Prostate gland (tissue), 2 donors: ENCODE measurements around the gene DEFB132. TPM values are rescaled to one million over a fixed set of nuclear protein-coding genes. Genes with fewer than 3 reads are reported as not detected.

ENCODE experiments used
- DNase-seq: peaks from one replicate; pipeline ENCODE4 v3.0.0-alpha.2; 2019; ENCODE audit warnings: low spot score
- H3K27ac ChIP-seq, 2 donors: fragments of 200-600 bp; sonication (generic); 2 replicates each; pipeline ENCODE4 v1.5.1; 2017 to 2019
- H3K27me3 ChIP-seq: fragments of 200-600 bp; sonication (generic); replicated peaks from 2 replicates; pipeline ENCODE4 v1.5.1; 2019; ENCODE audit not compliant: insufficient read depth
- H3K36me3 ChIP-seq, 2 donors: fragments of 200-600 bp; sonication (generic); 1 replicate in 1 of 2; 2 replicates in 1 of 2; pipeline versions ENCODE4 v1.5.1 to v1.8.1; 2017 to 2019
- H3K4me1 ChIP-seq: fragments of 200-600 bp; sonication (generic); replicated peaks from 2 replicates; pipeline ENCODE4 v1.5.1; 2019
- H3K4me3 ChIP-seq, 2 donors: fragments of 200-600 bp; sonication (generic); 2 replicates each; pipeline ENCODE4 v1.5.1; 2017 to 2019
- H3K9me3 ChIP-seq: fragments of 200-600 bp; sonication (generic); 2 replicates; pipeline ENCODE4 v1.5.1; 2017
- POLR2A ChIP-seq: fragments of 450-650 bp; IDR thresholded peaks from one replicate; pipeline ENCODE4 v1.6.1; 2016; ENCODE audit warnings: antibody characterized with exemption, mild to moderate bottlenecking
- POLR2AphosphoS5 ChIP-seq: sonication (generic); formaldehyde crosslinking; IDR thresholded peaks from one replicate; pipeline ENCODE4 v1.6.1; 2017; ENCODE audit warnings: antibody characterized with exemption
- WGBS: methylation state at CpG from one replicate; pipeline ENCODE4 v1.1.5; 2018; 5-methylcytosine and 5-hydroxymethylcytosine counted together
- intact Hi-C: fragments of 100-400 bp; cut with DNase I; formaldehyde crosslinking; loops from one replicate; pipeline ENCODE4 v1.14.2; 2022
- total RNA-seq, 2 donors: library from RNA; depleted of rRNA; stranded (reverse); fragments of >200 nt; gene quantifications; one replicate each; pipeline ENCODE4 v1.1.0, GENCODE V29; 2016
- TF ChIP-seq, protein P1 (sequence below), 4 experiments: fragments of 200-600 bp in 2 of 4; fragments of 450-650 bp in 2 of 4; sonication (generic) in 2 of 4; IDR thresholded peaks; 1 replicate in 3 of 4; 2 replicates in 1 of 4; pipeline ENCODE4 v1.5.1; 2016 to 2019; ENCODE audit warnings: antibody characterized with exemption in 4 of 4, mild to moderate bottlenecking in 2 of 4, moderate library complexity in 2 of 4

DEFB132 gene
- total RNA-seq, 2 donors from 2014 or later, result 2.2 to 3.3 TPM

- Histone ChIP-seq H3K36me3 (no peaks in the 10 kb centered on the region), H3K27ac (peak overlapping the region; percentile 97 to 99), H3K27me3 (no peaks in the 10 kb centered on the region), H3K4me1 (peaks cover 18% of the 10 kb centered on the region), H3K4me3 (peak overlapping the region; percentile 85 to 95), H3K9me3 (no peaks in the 10 kb centered on the region)
- peak; percentile 48 for TF ChIP-seq POLR2A
- TF ChIP-seq POLR2AphosphoS5, result peak; percentile 29
- TF ChIP-seq, protein P1, sequence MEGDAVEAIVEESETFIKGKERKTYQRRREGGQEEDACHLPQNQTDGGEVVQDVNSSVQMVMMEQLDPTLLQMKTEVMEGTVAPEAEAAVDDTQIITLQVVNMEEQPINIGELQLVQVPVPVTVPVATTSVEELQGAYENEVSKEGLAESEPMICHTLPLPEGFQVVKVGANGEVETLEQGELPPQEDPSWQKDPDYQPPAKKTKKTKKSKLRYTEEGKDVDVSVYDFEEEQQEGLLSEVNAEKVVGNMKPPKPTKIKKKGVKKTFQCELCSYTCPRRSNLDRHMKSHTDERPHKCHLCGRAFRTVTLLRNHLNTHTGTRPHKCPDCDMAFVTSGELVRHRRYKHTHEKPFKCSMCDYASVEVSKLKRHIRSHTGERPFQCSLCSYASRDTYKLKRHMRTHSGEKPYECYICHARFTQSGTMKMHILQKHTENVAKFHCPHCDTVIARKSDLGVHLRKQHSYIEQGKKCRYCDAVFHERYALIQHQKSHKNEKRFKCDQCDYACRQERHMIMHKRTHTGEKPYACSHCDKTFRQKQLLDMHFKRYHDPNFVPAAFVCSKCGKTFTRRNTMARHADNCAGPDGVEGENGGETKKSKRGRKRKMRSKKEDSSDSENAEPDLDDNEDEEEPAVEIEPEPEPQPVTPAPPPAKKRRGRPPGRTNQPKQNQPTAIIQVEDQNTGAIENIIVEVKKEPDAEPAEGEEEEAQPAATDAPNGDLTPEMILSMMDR (IDR thresholded peaks at IDR 0.05), result no peak
- WGBS, result under 1% methylated on average over 37 of the region's 75 CpGs
- DNase-seq, result peak; percentile 53
- intact Hi-C loops, result loop anchor here (2.0 kb wide), 1 partner anchor 27 kb away; the partner anchor contains the start of gene SOX12
Observed at GRCh38 chr20:297925-298775, 40.6 kb downstream of the DEFB132 start.

- TF ChIP-seq POLR2A (no peak), POLR2AphosphoS5 (no peak)
- TF ChIP-seq, protein P1 (IDR thresholded peaks at IDR 0.05), result no peak
- no peak for DNase-seq
- peak overlapping the region; percentile 97 to 99 for H3K27ac ChIP-seq
- no peaks in the 10 kb centered on the region for H3K27me3 ChIP-seq
- H3K9me3 ChIP-seq, result no peaks in the 10 kb centered on the region
- intact Hi-C loops, result no loop called here
- 3% methylated on average over 15 of the region's 15 CpGs for WGBS
- peaks cover 18% of the 10 kb centered on the region for H3K4me1 ChIP-seq
- H3K4me3 ChIP-seq, result peak overlapping the region; percentile 85 to 95
- no peaks in the 10 kb centered on the region for H3K36me3 ChIP-seq
Observed at GRCh38 chr20:298776-299391, 41.4 kb downstream of the DEFB132 start.

DNA sequence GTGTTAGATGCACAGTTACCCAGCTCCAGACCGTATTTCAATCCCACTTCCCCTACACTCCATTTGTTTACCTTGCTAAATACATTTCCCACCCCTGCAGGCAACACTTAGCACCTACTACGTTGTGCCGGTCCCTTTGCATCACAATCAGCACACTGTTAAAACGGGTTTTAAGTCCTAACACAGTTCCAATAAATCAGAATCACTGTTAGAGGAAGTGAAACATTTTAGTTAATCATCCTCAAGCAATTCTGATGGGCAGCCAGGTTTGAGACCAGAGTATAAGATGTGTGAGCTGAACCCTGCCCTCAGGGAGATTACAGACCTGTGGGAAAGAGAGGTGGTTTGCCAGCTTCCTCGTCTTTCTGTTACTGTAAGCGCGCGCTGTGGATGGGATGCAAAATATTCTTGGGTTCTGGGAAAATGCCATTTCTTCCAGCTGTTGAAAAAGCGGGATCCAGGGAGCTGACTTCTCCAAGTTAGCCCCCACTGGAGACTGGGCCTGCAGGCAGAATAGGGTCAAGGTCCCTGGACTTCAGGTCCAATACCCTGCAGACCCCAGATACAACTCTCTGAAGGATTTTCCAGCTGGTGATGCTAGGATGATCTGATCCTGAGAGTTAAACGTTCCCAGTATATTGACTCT, 42.9 kb downstream of the DEFB132 start:
- intact Hi-C loops, result no loop called here
- Histone ChIP-seq H3K27me3 (no peaks in the 10 kb centered on the region), H3K27ac (peak overlapping the region in 1 of 2 donors; percentile 4), H3K9me3 (no peaks in the 10 kb centered on the region), H3K4me1 (peaks cover 18% of the 10 kb centered on the region), H3K4me3 (peak overlapping the region in 1 of 2 donors; percentile 95), H3K36me3 (no peaks in the 10 kb centered on the region)
- 39% methylated on average over 10 of the region's 10 CpGs for WGBS
- TF ChIP-seq POLR2AphosphoS5 (no peak), POLR2A (no peak)
- TF ChIP-seq, protein P1 (IDR thresholded peaks at IDR 0.05), result no peak
- DNase-seq, result no peak

- DNase-seq, result no peak
- Histone ChIP-seq H3K4me1 (peaks cover 18% of the 10 kb centered on the region), H3K36me3 (no peaks in the 10 kb centered on the region), H3K27me3 (no peaks in the 10 kb centered on the region), H3K9me3 (no peaks in the 10 kb centered on the region), H3K4me3 (no peak overlapping the region), H3K27ac (no peak overlapping the region)
- intact Hi-C loops, result no loop called here
- 68% methylated on average over 13 of the region's 13 CpGs for WGBS
- TF ChIP-seq POLR2A (no peak), POLR2AphosphoS5 (no peak)
- TF ChIP-seq, protein P1 (IDR thresholded peaks at IDR 0.05), result no peak
Observed at GRCh38 chr20:301886-302848, 44.6 kb downstream of the DEFB132 start.
